H1 (cell line): ENCODE results near the gene ICAM5. TPM values are rescaled to one million over a fixed set of nuclear protein-coding genes. Genes with fewer than 3 reads are reported as not detected.

ENCODE experiments used
- SAP30 ChIP-seq: fragments of 300-600 bp; sonication (generic); IDR thresholded peaks from 2 replicates; pipeline ENCODE4 v1.7.1; 2012; ENCODE audit warnings: low read length, moderate library complexity, mild to moderate bottlenecking, inconsistent platforms; ENCODE audit not compliant: insufficient read depth, insufficient replicate concordance
- polyA plus RNA-seq, 7 experiments: library from polyadenylated mRNA; depleted of rRNA in 3 of 7; stranded (reverse) in 5 of 7; unstranded in 2 of 7; fragments of >200 nt in 5 of 7; fragments of 200-250 nt in 2 of 7; gene quantifications; 1 replicate in 5 of 7; 2 replicates in 1 of 7; 4 replicates in 1 of 7; pipeline versions ENCODE4 v1.2.1 to v1.2.3, GENCODE V29; 2011 to 2013; ENCODE audit warnings: missing spikeins in 2 of 7, mixed read lengths in 2 of 7
- total RNA-seq: library from RNA; stranded (reverse); fragmentation: NEBNext Ultra II Directional; extraction: Animal tissue kit (Norgen Biotek cat#: 25700); gene quantifications from 2 replicates; pipeline ENCODE4 v1.2.1, GENCODE V29; 2021

The ICAM5 gene
- total and polyA plus RNA-seq, 2 of the 8 experiments (the other 6 are each of a cell fraction or from before 2014, with no cell fraction given) = 3.9 to 4.8 TPM

DNA sequence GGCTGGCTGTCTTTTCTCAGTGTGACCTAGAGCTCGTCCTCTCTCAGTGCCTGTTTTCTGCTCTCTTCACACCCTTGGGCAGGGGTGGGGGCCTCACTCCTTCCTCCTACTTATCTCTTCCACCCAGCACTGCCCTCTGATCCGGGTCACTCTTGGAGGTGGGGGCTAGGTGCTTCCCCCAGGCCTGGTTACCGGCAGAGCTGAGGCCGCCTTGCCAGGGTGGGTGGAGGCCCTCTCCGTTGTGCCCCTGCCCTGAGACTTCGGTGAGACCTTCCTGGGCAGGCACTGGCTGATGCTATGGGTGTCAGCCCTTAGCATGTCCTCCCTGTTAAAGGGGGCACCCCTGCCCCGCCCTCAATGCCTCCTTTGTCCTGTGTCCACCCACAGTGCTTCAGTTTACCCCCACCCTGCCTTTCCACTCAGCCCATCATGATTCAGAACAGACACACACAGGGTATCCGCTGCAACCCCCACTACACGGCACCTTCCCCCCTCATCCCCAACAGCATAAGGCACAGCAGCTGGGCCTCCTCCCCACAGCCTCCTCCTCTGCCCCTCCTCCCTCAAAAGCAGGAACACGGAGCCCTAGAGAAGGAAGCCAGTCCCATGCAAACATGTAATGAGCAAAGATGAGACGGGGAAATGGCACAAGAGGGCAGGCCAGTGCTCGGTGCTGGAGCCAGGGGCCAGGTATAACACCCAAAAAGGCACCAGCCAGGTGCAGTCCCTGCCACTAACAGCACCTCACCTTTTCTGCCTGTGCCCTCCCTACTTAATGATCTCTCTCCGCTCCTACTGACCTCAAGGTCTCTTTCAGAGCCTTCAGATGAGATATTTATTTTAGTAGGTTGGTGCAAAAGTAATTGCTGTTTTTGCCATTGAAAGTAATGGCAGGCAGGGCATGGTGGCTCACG, 10.1 kb downstream of the ICAM5 start (continued):
- TF ChIP-seq SAP30 = no peak
